HEK293 (cell line): ENCODE measurements around the gene VPS35L.

Experiments
- CTCF ChIA-PET: fragments of 350-600 bp; formaldehyde crosslinking; extraction: SDS; loops from one replicate; lab custom pipeline; 2021; ENCODE audit warnings: antibody characterized with exemption; lab: Yijun Ruan, JAX
- POLR2A ChIA-PET: fragments of 300-600 bp; formaldehyde crosslinking; extraction: SDS; loops from one replicate; lab custom pipeline; 2020; ENCODE audit warnings: antibody characterized with exemption, inconsistent platforms; lab: Yijun Ruan, JAX
- H3K27ac ChIP-seq: fragments of 200-500 bp; sonication (Bioruptor generic); 2 replicates; pipeline ENCODE4 v1.5.1; 2014; ENCODE audit warnings: low read depth, low read length, control low read depth, inconsistent platforms; ENCODE audit errors: extremely low read depth
- H3K36me3 ChIP-seq, 2 experiments: fragments of 200-500 bp in 1 of 2; sonication (Bioruptor generic) in 1 of 2; 1 replicate in 1 of 2; 2 replicates in 1 of 2; pipeline ENCODE4 v1.5.1; 2014 to 2017; ENCODE audit warnings: inconsistent platforms in 2 of 2, low read length in 2 of 2; ENCODE audit not compliant: control insufficient read depth in 2 of 2, insufficient read depth in 1 of 2
- H3K4me1 ChIP-seq: fragments of 200-500 bp; sonication (Bioruptor generic); 2 replicates; pipeline ENCODE4 v1.5.1; 2014; ENCODE audit warnings: mild to moderate bottlenecking, low read length, inconsistent platforms; ENCODE audit not compliant: control insufficient read depth, insufficient read depth
- H3K4me3 ChIP-seq: 2 replicates; pipeline ENCODE4 v1.5.1; 2011; ENCODE audit warnings: low read depth, mild to moderate bottlenecking, control low read depth, low read length, moderate library complexity
- H3K9me3 ChIP-seq: fragments of 200-500 bp; sonication (Bioruptor generic); 2 replicates; pipeline ENCODE4 v1.5.1; 2014; ENCODE audit warnings: low read depth, low read length, inconsistent platforms; ENCODE audit not compliant: control insufficient read depth, insufficient read depth
- FEZF1 ChIP-seq: fragments of 450-650 bp; formaldehyde crosslinking; IDR thresholded peaks from 2 replicates; pipeline ENCODE4 v1.5.1; 2016; ENCODE audit warnings: missing biosample characterization, missing genetic modification characterization
- HOXD13 ChIP-seq: sonication (generic); formaldehyde crosslinking; IDR thresholded peaks from 2 replicates; pipeline ENCODE4 v1.8.0; 2022; ENCODE audit warnings: missing genetic modification reagents, borderline replicate concordance
- MEIS1 ChIP-seq: sonication (generic); formaldehyde crosslinking; IDR thresholded peaks from 2 replicates; pipeline ENCODE4 v1.8.1; 2022; ENCODE audit warnings: missing genetic modification reagents, mild to moderate bottlenecking, borderline replicate concordance
- MZF1 ChIP-seq: fragments of 450-650 bp; formaldehyde crosslinking; IDR thresholded peaks from 2 replicates; pipeline ENCODE4 v1.5.1; 2017; ENCODE audit warnings: missing biosample characterization, missing genetic modification characterization, borderline replicate concordance
- PRDM1 ChIP-seq: fragments of 450-650 bp; formaldehyde crosslinking; IDR thresholded peaks from 2 replicates; pipeline ENCODE4; 2016; ENCODE audit warnings: missing biosample characterization, missing genetic modification characterization
- SCRT2 ChIP-seq: fragments of 450-650 bp; formaldehyde crosslinking; IDR thresholded peaks from 2 replicates; pipeline ENCODE4 v1.5.1; 2016; ENCODE audit warnings: missing biosample characterization, missing genetic modification characterization
- ZBTB17 ChIP-seq: fragments of 450-650 bp; formaldehyde crosslinking; IDR thresholded peaks from 2 replicates; pipeline ENCODE4 v1.5.1; 2016; ENCODE audit warnings: missing biosample characterization, missing genetic modification characterization
- ZBTB20 ChIP-seq: fragments of 450-650 bp; formaldehyde crosslinking; IDR thresholded peaks from 2 replicates; pipeline ENCODE4 v1.5.1; 2016; ENCODE audit warnings: missing biosample characterization, missing genetic modification characterization
- ZFP69B ChIP-seq: fragments of 450-650 bp; formaldehyde crosslinking; IDR thresholded peaks from 2 replicates; pipeline ENCODE4 v1.5.1; 2016; ENCODE audit warnings: missing biosample characterization, missing genetic modification characterization
- ZIC2 ChIP-seq: fragments of 450-650 bp; formaldehyde crosslinking; IDR thresholded peaks from 2 replicates; pipeline ENCODE4 v1.5.1; 2016; ENCODE audit warnings: missing biosample characterization, missing genetic modification characterization
- ZNF10 ChIP-seq: fragments of 450-650 bp; formaldehyde crosslinking; IDR thresholded peaks from 2 replicates; pipeline ENCODE4 v1.5.1; 2017; ENCODE audit warnings: missing biosample characterization, missing genetic modification characterization
- ZNF148 ChIP-seq: fragments of 450-650 bp; formaldehyde crosslinking; IDR thresholded peaks from 2 replicates; pipeline ENCODE4 v1.5.0; 2017; ENCODE audit warnings: missing biosample characterization, missing genetic modification characterization, borderline replicate concordance
- ZNF473 ChIP-seq: fragments of 450-650 bp; formaldehyde crosslinking; IDR thresholded peaks from 2 replicates; pipeline ENCODE4 v1.5.1; 2017; ENCODE audit warnings: missing biosample characterization, missing genetic modification characterization
- ZNF48 ChIP-seq: fragments of 450-650 bp; formaldehyde crosslinking; IDR thresholded peaks from 2 replicates; pipeline ENCODE4 v1.5.1; 2016; ENCODE audit warnings: missing biosample characterization, missing genetic modification characterization
- ZNF488 ChIP-seq: fragments of 450-650 bp; formaldehyde crosslinking; IDR thresholded peaks from 2 replicates; pipeline ENCODE4 v1.5.1; 2016; ENCODE audit warnings: missing biosample characterization, missing genetic modification characterization
- ZNF600 ChIP-seq: fragments of 450-650 bp; formaldehyde crosslinking; IDR thresholded peaks from 2 replicates; pipeline ENCODE4 v1.5.1; 2016; ENCODE audit warnings: missing biosample characterization, missing genetic modification characterization
- ZNF623 ChIP-seq: fragments of 450-650 bp; formaldehyde crosslinking; IDR thresholded peaks from 2 replicates; pipeline ENCODE4 v1.5.1; 2016; ENCODE audit warnings: missing biosample characterization, missing genetic modification characterization
- ZNF76 ChIP-seq: fragments of 450-650 bp; formaldehyde crosslinking; IDR thresholded peaks from 2 replicates; pipeline ENCODE4; 2016; ENCODE audit warnings: low read depth, missing biosample characterization, missing genetic modification characterization, borderline replicate concordance
- ZXDB ChIP-seq: fragments of 450-650 bp; formaldehyde crosslinking; IDR thresholded peaks from 2 replicates; pipeline ENCODE4 v1.5.1; 2016; ENCODE audit warnings: missing biosample characterization, missing genetic modification characterization
- TF ChIP-seq, protein P1 (sequence below): fragments of 450-650 bp; formaldehyde crosslinking; IDR thresholded peaks from 2 replicates; pipeline ENCODE4 v1.5.1; 2016; ENCODE audit warnings: missing biosample characterization, missing genetic modification characterization

The VPS35L gene

DNA sequence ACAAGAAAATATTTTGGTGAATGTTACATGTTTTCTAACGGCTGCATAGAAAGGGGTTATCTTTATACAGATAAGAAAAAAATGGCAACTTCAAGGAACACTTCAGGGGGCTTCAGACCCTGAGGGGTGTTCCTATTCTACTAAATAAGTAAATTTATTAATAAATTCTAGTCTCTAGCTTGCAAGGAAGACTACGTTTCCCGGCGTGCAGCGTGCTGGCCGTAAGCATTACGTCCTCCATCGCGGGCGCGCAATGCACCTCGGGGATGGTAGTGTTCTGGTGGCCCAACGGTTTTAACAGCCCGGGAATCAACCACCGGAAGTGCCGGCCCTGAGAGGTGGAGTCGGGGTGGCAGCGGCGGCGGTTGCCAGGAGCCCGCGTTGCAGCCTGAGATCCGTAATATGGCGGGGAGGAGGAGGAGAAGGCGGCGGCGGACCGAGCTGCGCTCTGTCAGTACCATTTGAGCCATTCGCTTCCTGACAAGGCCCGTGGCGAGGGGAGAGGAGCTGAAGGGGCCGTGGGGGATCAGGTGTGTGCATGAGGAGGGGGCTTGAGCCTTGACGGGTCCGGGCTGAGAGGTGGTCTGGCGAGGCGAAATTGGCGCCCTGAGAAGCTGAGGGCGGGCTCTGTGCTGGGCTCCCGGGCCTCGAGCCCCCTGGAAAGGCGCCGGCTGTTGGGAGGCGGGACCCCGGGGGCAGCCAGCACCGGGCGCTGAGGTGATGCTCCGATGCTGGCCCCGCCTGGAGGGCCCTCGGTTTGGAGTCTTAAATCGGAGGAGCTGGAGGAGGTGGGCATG lies 31.7 kb upstream of the VPS35L start, which contains the start of gene CCP110 (continued):
- no peak for TF ChIP-seq ZNF488 (tag by site-specific recombination)

DNA sequence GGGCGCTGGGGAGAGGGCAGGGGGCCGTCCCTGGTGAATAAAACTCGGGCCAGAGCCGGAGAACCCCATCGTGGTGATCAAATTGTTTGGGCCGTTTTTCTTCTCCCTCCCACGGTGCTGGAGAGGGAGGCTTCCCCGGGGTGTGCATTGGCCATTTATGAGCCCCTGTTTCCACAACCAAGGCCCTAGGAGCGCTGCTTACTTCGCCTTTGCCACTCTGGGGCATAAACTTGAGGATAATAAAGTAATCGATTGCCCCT lies 31.2 kb upstream of the VPS35L start:
- peaks cover 10% of the 10 kb centered on the region; the same call in 1 of the 2 replicates for H3K4me1 ChIP-seq
- POLR2A ChIA-PET: interaction anchor here (0.6 to 2.5 kb wide), 4 partner anchors 13 to 131 kb away, joined by 3 to 25 read pairs (median 3); partner anchors contain the start of gene VPS35L
- CTCF ChIA-PET: interaction anchor here (0.8 to 1.8 kb wide), 5 partner anchors 10 to 438 kb away, joined by 3 to 9 read pairs (median 3); partner anchors contain the start of gene VPS35L
- peaks cover 14 to 17% of the 10 kb centered on the region in 2 experiments for H3K36me3 ChIP-seq
- H3K4me3 ChIP-seq: peak overlapping the region; percentile 95
- no peaks in the 10 kb centered on the region for H3K9me3 ChIP-seq
- H3K27ac ChIP-seq: peak overlapping the region; percentile 68; the same call in 1 of the 2 replicates
- TF ChIP-seq HOXD13 (CRISPR knock-in tag) (no peak), ZIC2 (0 out of 2 replicates have a peak, but pooled peaks have one; percentile 13)
- TF ChIP-seq, protein P1, sequence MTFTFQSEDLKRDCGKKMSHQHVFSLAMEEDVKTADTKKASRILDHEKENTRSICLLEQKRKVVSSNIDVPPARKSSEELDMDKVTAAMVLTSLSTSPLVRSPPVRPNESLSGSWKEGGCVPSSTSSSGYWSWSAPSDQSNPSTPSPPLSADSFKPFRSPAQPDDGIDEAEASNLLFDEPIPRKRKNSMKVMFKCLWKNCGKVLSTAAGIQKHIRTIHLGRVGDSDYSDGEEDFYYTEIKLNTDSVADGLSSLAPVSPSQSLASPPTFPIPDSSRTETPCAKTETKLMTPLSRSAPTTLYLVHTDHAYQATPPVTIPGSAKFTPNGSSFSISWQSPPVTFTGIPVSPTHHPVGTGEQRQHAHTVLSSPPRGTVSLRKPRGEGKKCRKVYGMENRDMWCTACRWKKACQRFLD: no peak
- TF ChIP-seq, all 188 proteins: peak for 1

GRCh38 chr16:19524616-19525384 lies 30.7 kb upstream of the VPS35L start:
- Histone ChIP-seq H3K9me3 (no peaks in the 10 kb centered on the region), H3K36me3 (peaks cover 12 to 21% of the 10 kb centered on the region in 2 experiments), H3K4me3 (peak overlapping the region; percentile 95), H3K27ac (peak overlapping the region; percentile 68; the same call in 1 of the 2 replicates), H3K4me1 (peaks cover 10% of the 10 kb centered on the region; the same call in 1 of the 2 replicates)
- CTCF ChIA-PET: interaction anchor here (0.7 to 1.8 kb wide), 8 partner anchors 9 to 439 kb away, joined by 3 to 10 read pairs (median 4); partner anchors contain the start of gene VPS35L
- TF ChIP-seq ZNF623 (tag by site-specific recombination) (no peak), ZBTB17 (peak; percentile 31), PRDM1 (tag by site-specific recombination) (peak; percentile 13; the same call in 1 of the 2 replicates), ZBTB20 (tag by site-specific recombination) (peak; percentile 27; the same call in 1 of the 2 replicates), ZNF600 (peak; percentile 84), MZF1 (tag by site-specific recombination) (peak; percentile 49; the same call in 1 of the 2 replicates), SCRT2 (tag by site-specific recombination) (peak; percentile 73), ZNF76 (peak; percentile 29; the same call in 1 of the 2 replicates), ZNF473 (no peak), ZNF10 (tag by site-specific recombination) (no peak), ZXDB (tag by site-specific recombination) (peak; percentile 97), FEZF1 (tag by site-specific recombination) (peak; percentile 9; the same call in 1 of the 2 replicates)
- POLR2A ChIA-PET: interaction anchor here (0.6 to 2.5 kb wide), 3 partner anchors 13 to 30 kb away, joined by 3 to 25 read pairs (median 3); partner anchors contain the start of gene VPS35L

- ChIA-PET CTCF (interaction anchor here (0.7 to 1.7 kb wide), 5 partner anchors 23 to 58 kb away, joined by 3 to 10 read pairs (median 5); partner anchors contain the start of gene VPS35L), POLR2A (interaction anchor here (0.6 to 2.5 kb wide), 3 partner anchors 12 to 30 kb away, joined by 3 to 25 read pairs (median 3); partner anchors contain the start of gene VPS35L)
- TF ChIP-seq ZFP69B (tag by site-specific recombination) (no peak), PRDM1 (tag by site-specific recombination) (peak; percentile 61), MEIS1 (CRISPR knock-in tag) (no peak), ZNF148 (tag by site-specific recombination) (no peak), ZNF48 (tag by site-specific recombination) (no peak)
- H3K4me3 ChIP-seq: peak overlapping the region; percentile 95
- H3K4me1 ChIP-seq: peaks cover 10% of the 10 kb centered on the region; the same call in 1 of the 2 replicates
- H3K9me3 ChIP-seq: no peaks in the 10 kb centered on the region
- peak overlapping the region; percentile 68; the same call in 1 of the 2 replicates for H3K27ac ChIP-seq
- H3K36me3 ChIP-seq: peaks cover 12 to 26% of the 10 kb centered on the region in 2 experiments
These were observed 30.1 kb upstream of the VPS35L start for GRCh38 chr16:19525385-19525723.
